Fibroblast of lung (primary cell): ENCODE data around the gene AIFM1.

Experiments
- EZH2 ChIP-seq: IDR thresholded peaks from 2 replicates; pipeline ENCODE4 v1.5.1; 2012; ENCODE audit warnings: low read length, control low read depth, mild to moderate bottlenecking; ENCODE audit errors: missing control alignments
- TF ChIP-seq, protein P1 (sequence below), 2 donors: IDR thresholded peaks in 1 of 2; conservative IDR thresholded peaks in 1 of 2; 1 replicate in 1 of 2; 2 replicates in 1 of 2; pipeline ENCODE4 v1.5.1; 2011 to 2012; ENCODE audit warnings: low read length in 2 of 2, control low read depth in 1 of 2, inconsistent platforms in 1 of 2, low read depth in 1 of 2, mild to moderate bottlenecking in 1 of 2

DNA sequence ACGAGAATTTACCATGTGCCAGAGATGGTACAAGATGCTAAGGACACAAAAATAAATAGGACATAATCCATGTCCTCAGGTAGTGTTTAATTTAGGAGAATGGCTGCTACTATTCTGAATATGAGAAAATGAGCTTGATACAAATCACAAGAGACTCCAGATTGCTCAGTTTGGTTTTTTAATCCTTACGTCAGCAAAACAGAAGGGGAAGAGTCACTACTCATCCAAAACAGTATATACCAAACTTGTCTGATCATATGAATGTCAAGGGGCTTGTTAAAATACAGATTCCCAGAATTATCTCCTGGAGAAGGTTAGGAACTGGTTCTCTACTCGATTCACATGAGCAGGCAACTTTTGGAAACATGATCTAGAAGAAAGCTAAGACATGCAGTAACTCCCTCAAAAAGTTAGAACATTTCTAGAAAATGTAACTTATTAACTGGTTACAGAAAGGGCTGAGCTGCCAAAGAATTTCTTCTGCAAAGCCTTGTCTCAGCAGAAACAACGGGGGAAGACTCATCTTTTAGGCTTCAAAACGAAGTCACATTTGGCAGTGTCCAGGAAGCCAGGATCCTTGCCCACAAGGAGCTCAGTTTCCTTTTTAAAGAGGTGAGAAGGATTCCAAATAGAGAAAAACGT, 3.4 kb downstream of the AIFM1 start:
- TF ChIP-seq, protein P1, sequence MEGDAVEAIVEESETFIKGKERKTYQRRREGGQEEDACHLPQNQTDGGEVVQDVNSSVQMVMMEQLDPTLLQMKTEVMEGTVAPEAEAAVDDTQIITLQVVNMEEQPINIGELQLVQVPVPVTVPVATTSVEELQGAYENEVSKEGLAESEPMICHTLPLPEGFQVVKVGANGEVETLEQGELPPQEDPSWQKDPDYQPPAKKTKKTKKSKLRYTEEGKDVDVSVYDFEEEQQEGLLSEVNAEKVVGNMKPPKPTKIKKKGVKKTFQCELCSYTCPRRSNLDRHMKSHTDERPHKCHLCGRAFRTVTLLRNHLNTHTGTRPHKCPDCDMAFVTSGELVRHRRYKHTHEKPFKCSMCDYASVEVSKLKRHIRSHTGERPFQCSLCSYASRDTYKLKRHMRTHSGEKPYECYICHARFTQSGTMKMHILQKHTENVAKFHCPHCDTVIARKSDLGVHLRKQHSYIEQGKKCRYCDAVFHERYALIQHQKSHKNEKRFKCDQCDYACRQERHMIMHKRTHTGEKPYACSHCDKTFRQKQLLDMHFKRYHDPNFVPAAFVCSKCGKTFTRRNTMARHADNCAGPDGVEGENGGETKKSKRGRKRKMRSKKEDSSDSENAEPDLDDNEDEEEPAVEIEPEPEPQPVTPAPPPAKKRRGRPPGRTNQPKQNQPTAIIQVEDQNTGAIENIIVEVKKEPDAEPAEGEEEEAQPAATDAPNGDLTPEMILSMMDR (conservative IDR thresholded peaks at IDR 0.05 in 1 of 2, IDR thresholded peaks at IDR 0.05 in 1 of 2; ENCODE audit: low read depth in 1 of 2, low read length in 2 of 2): no peak
- TF ChIP-seq EZH2: no peak
